Uterus (tissue), 4 donors: ENCODE results near the gene ARL5B. TPM values are rescaled to one million over a fixed set of nuclear protein-coding genes. Genes with fewer than 3 reads are reported as not detected.

Experiments used
- DNase-seq, 2 donors: peaks; one replicate each; pipeline ENCODE4 v3.0.0-alpha.2; 2019 to 2020
- H3K27ac ChIP-seq, 2 donors: fragments of 200-600 bp; sonication (generic); 1 replicate in 1 of 2; 2 replicates in 1 of 2; pipeline ENCODE4 v1.5.1; 2016 to 2018
- H3K27me3 ChIP-seq, 2 donors: fragments of 200-600 bp; sonication (generic); one replicate each; pipeline ENCODE4 v1.5.1; 2018 to 2019; ENCODE audit warnings: control low read depth in 1 of 2
- H3K36me3 ChIP-seq, 2 donors: fragments of 200-600 bp; sonication (generic); one replicate each; pipeline ENCODE4 v1.5.1; 2019; ENCODE audit warnings: control low read depth in 1 of 2
- H3K4me1 ChIP-seq, 2 donors: fragments of 200-600 bp; sonication (generic); one replicate each; pipeline ENCODE4 v1.5.1; 2018 to 2019; ENCODE audit warnings: control low read depth in 1 of 2
- H3K4me3 ChIP-seq, 2 donors: fragments of 200-600 bp; sonication (generic); 1 replicate in 1 of 2; 2 replicates in 1 of 2; pipeline ENCODE4 v1.5.1; 2018 to 2019; ENCODE audit warnings: mild to moderate bottlenecking in 1 of 2
- H3K9me3 ChIP-seq, 2 donors: fragments of 200-600 bp; sonication (generic); one replicate each; pipeline ENCODE4 v1.5.1; 2019; ENCODE audit warnings: control low read depth in 1 of 2
- POLR2A ChIP-seq, 2 donors: fragments of 450-650 bp; IDR thresholded peaks; one replicate each; pipeline ENCODE4 v1.6.1; 2016; ENCODE audit warnings: antibody characterized with exemption in 2 of 2, mild to moderate bottlenecking in 1 of 2, moderate library complexity in 1 of 2
- intact Hi-C: fragments of 100-400 bp; cut with DNase I; formaldehyde crosslinking; loops from one replicate; pipeline ENCODE4 v1.15.1; 2023; ENCODE audit warnings: low total_unique reads
- total RNA-seq, 4 donors: library from RNA; depleted of rRNA in 3 of 4; stranded (reverse); fragments of >200 nt in 3 of 4; gene quantifications; one replicate each; pipeline versions ENCODE4 v1.1.0 to v1.2.4, GENCODE V29; 2014 to 2023
- TF ChIP-seq, protein P1 (sequence below), 4 experiments: fragments of 200-600 bp in 2 of 4; fragments of 450-650 bp in 2 of 4; sonication (generic) in 2 of 4; IDR thresholded peaks; one replicate each; pipeline ENCODE4 v1.5.1; 2016 to 2019; ENCODE audit warnings: antibody characterized with exemption in 4 of 4, mild to moderate bottlenecking in 2 of 4, moderate library complexity in 1 of 4
- donor health status: DM: yes; HTN: yes; CAD: no.

Gene ARL5B
- total RNA-seq, 4 donors from 2014 or later, result 1.5 to 76.5 (median 11.6) TPM

DNA sequence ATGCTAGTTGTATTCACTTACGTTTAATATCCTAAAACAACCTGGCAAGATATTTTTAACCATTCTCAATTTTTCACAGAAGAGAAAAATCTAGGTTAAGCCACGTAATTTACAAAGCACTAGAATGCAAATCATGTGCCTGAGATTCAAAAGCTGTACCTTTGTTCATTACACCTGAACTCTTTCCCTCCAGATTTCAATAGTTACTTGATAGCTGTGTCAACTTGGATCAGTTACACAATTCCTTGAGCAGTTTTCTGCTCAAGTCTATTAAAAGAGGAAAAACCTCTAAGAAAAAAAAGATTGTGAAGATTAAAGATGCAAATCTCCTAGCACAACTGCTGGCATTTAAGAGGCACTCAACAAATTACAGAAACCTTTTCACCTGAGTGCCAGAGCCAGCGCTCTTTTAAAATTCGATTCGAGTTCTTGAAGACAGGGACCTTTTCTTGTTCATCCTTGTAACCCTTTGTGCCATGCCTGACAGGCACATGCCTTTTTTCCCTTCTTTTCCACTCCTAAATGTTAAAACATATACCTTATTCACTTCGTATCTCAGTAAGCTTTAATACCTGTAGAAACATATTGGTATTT is 8.7 kb upstream of the ARL5B start:
- H3K27ac ChIP-seq, result peak overlapping the region; percentile 80 to 89
- no peaks in the 10 kb centered on the region for H3K27me3 ChIP-seq
- intact Hi-C loops, result no loop called here
- DNase-seq, result no peak
- H3K36me3 ChIP-seq, result no peaks in the 10 kb centered on the region
- H3K9me3 ChIP-seq, result no peaks in the 10 kb centered on the region
- TF ChIP-seq, protein P1, sequence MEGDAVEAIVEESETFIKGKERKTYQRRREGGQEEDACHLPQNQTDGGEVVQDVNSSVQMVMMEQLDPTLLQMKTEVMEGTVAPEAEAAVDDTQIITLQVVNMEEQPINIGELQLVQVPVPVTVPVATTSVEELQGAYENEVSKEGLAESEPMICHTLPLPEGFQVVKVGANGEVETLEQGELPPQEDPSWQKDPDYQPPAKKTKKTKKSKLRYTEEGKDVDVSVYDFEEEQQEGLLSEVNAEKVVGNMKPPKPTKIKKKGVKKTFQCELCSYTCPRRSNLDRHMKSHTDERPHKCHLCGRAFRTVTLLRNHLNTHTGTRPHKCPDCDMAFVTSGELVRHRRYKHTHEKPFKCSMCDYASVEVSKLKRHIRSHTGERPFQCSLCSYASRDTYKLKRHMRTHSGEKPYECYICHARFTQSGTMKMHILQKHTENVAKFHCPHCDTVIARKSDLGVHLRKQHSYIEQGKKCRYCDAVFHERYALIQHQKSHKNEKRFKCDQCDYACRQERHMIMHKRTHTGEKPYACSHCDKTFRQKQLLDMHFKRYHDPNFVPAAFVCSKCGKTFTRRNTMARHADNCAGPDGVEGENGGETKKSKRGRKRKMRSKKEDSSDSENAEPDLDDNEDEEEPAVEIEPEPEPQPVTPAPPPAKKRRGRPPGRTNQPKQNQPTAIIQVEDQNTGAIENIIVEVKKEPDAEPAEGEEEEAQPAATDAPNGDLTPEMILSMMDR (IDR thresholded peaks at IDR 0.05), result no peak
- TF ChIP-seq POLR2A (IDR thresholded peaks at IDR 0.05), result no peak
- no peaks in the 10 kb centered on the region for H3K4me1 ChIP-seq
- H3K4me3 ChIP-seq, result peak overlapping the region; percentile 55 to 67

GRCh38 chr10:18651324-18652007 is 7.8 kb upstream of the ARL5B start, which contains the start of gene NSUN6:
NSUN6 (minus strand) TSS chr10:18651587; CDS start chr10:18651203, 384 bp downstream.
- H3K36me3 ChIP-seq, result no peaks in the 10 kb centered on the region
- H3K9me3 ChIP-seq, result no peaks in the 10 kb centered on the region
- intact Hi-C loops, result no loop called here

GRCh38 chr10:18653112-18653511 is 6.1 kb upstream of the ARL5B start:
- no peaks in the 10 kb centered on the region for H3K27me3 ChIP-seq
- DNase-seq, result no peak

More at GRCh38 chr10:18651324-18652007, 7.8 kb upstream of the ARL5B start, which contains the start of gene NSUN6:
- peak; percentile 75 to 77 for TF ChIP-seq POLR2A (IDR thresholded peaks at IDR 0.05)
- TF ChIP-seq, protein P1 (IDR thresholded peaks at IDR 0.05), result peak in 3 of 4 experiments; percentile 14 to 21 (median 19)
- Histone ChIP-seq H3K27me3 (no peaks in the 10 kb centered on the region), H3K27ac (peak within 1 kb of the TSS; percentile 80 to 89), H3K4me1 (no peaks in the 10 kb centered on the region), H3K4me3 (peak within 1 kb of the TSS; percentile 55 to 67)
- peak; percentile 91 for DNase-seq

GRCh38 chr10:18656724-18657123 is 2.5 kb upstream of the ARL5B start:
- no peaks in the 10 kb centered on the region for H3K9me3 ChIP-seq
- intact Hi-C loops, result no loop called here
- no peak overlapping the region for H3K4me3 ChIP-seq
- peaks cover 0 to 9% of the 10 kb centered on the region in 2 donors for H3K4me1 ChIP-seq
- no peak overlapping the region for H3K27ac ChIP-seq
- no peaks in the 10 kb centered on the region for H3K36me3 ChIP-seq
- DNase-seq, result no peak
- no peaks in the 10 kb centered on the region for H3K27me3 ChIP-seq
- TF ChIP-seq, protein P1 (IDR thresholded peaks at IDR 0.05), result no peak
- TF ChIP-seq POLR2A (IDR thresholded peaks at IDR 0.05), result no peak

More at GRCh38 chr10:18653112-18653511, 6.1 kb upstream of the ARL5B start:
- Histone ChIP-seq H3K27ac (no peak overlapping the region), H3K9me3 (no peaks in the 10 kb centered on the region), H3K4me1 (no peaks in the 10 kb centered on the region), H3K36me3 (no peaks in the 10 kb centered on the region), H3K4me3 (no peak overlapping the region)
- intact Hi-C loops, result no loop called here
- TF ChIP-seq, protein P1 (IDR thresholded peaks at IDR 0.05), result no peak
- TF ChIP-seq POLR2A (IDR thresholded peaks at IDR 0.05), result no peak
